Fibroblast of skin of abdomen (primary cell): ENCODE data around the gene SLMAP.

Source experiments
- DNase-seq: peaks from one replicate; pipeline ENCODE4 v3.0.0-alpha.2; 2013

SLMAP gene

GRCh38 chr3:57968501-57968900 lies 212.4 kb downstream of the SLMAP start:
- no peak for DNase-seq

- DNase-seq: no peak
These were observed 215.9 kb downstream of the SLMAP start for GRCh38 chr3:57971975-57972374.

- DNase-seq: no peak
These were observed 216.5 kb downstream of the SLMAP start for GRCh38 chr3:57972531-57973111.

GRCh38 chr3:57973715-57974477 lies 217.8 kb downstream of the SLMAP start:
- DNase-seq: no peak

- DNase-seq: peak; percentile 98
These were observed 218.8 kb downstream of the SLMAP start for GRCh38 chr3:57974796-57975388.

GRCh38 chr3:57977818-57978235 lies 221.7 kb downstream of the SLMAP start:
- DNase-seq: no peak

- DNase-seq: no peak
These were observed 222.2 kb downstream of the SLMAP start for GRCh38 chr3:57978316-57978715.
